Activated T-cell treated with anti-CD3 and anti-CD28 coated beads for 1 hour (primary cell): ENCODE results near the gene ACTR1A.

ENCODE experiments used
- DNase-seq: peaks from one replicate; pipeline ENCODE4 v3.0.0-alpha.2; 2020; ENCODE audit warnings: low read depth

ACTR1A gene

DNA sequence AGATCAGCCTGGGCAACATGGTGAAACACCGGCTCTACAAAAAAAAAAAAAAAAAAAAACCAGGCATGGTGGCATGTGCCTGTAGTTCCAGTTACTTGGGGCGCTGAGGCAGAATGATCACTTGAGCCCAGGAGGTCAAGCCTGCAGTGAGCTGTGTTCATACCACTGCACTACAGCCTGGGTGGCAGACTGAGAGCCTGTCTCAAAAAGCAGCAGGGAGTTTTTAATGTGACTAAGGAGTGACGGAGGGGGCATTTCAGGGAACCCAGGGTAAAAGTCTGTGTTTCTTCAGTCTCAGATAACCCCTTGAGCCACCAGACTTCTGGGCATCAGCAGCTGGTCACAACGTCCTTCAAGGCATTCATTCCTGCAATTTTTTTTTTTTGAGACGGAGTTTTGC lies 49.0 kb downstream of the ACTR1A start:
- DNase-seq, result no peak

- DNase-seq, result peak; percentile 11
These were observed 49.7 kb downstream of the ACTR1A start for GRCh38 chr10:102452672-102453340.

- no peak for DNase-seq
These were observed 51.2 kb downstream of the ACTR1A start, which contains the start of gene C10orf95 for GRCh38 chr10:102451105-102451969. Gene C10orf95 (minus strand): TSS chr10:102451543. CDS start chr10:102451093, 450 bp downstream.

DNA sequence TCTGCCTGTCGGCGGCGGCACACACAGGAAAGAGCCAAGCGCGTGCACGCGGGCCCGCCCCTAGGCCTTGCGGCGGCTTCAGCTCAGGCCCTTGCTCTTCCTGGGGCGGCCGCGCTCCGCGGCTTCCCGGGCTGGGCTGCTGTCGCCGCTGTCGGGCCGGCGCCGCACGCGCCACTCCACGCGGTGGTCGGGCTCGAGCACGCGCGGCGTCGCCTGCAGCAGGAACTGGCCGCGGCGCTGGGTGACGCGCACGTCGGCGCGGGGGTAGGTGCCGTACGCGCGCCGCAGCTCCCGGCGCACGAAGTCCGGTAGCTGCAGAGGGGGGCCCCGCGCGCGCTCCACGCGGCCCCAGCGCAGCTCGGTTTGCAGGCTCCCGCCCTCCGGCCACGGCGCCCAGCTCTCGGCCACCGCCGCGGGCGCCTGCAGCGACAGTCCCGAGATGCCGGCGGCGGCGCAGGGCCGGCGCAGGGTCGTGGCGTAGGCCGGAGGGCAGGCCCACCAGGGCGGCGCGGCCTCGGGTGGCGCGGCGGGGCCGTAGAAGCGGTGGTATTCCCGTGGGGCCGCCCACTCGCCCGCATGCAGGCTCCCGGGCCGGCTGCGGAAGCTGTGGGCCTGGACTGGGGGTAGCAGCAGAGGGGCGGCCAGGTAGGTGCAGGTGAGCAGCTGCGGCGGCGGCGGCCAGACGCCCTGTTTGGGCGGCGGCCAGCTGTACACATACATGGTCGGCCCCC lies 52.0 kb downstream of the ACTR1A start:
- peak; percentile 77 for DNase-seq

DNA sequence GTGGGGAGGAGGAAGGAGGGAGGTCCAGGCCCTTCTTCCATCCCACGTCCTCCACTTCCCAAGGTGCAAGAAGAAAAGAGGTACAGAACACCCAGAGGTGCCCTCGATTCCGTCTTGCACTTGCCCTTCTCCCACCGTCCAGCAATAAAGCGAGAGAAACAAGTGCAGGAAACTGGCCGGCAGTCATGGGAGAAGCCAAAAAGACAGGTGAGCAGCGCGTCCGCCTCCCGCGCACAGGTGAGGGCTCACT lies 52.5 kb downstream of the ACTR1A start:
- no peak for DNase-seq

DNA sequence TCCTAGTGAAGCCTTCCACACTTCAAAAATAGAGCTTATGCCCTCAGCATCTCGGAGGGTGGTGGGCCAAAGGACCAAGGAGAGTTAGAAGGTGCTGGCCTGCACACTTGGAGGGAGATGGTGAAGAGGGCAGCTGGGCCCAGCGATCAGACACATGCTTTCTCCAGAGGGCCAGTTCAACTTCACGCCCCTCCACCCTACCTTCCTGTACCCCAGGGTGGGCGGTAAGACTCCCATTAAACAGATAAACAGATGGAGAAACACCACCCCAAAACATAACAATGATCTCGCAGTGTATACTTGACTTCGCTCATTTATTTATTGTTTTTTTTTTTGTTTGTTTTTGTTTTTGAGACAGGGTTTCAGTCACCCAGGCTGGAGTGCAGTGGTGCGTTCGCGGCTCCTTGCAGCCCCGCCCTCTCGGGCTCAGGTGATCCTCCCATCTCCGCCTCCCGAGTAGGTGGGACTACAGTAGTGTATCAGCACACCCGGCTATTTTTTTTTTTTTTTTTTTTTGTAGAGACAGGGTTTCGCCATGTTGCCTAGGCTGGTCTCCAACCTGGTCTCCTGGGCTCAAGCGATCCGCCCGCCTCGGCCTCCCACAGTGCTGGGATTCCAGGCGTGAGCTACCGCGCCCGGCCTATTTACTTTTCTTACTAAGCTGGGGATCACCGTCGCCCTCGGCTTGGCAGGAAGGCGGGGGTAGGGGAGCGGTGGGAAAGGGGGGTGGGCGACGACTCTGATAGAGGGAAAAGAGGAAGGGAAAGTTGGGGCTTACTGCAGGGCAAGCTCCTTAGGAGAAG lies 53.0 kb downstream of the ACTR1A start:
- DNase-seq, result peak; percentile 76

- no peak for DNase-seq
These were observed 57.7 kb downstream of the ACTR1A start for GRCh38 chr10:102444851-102445250.

DNA sequence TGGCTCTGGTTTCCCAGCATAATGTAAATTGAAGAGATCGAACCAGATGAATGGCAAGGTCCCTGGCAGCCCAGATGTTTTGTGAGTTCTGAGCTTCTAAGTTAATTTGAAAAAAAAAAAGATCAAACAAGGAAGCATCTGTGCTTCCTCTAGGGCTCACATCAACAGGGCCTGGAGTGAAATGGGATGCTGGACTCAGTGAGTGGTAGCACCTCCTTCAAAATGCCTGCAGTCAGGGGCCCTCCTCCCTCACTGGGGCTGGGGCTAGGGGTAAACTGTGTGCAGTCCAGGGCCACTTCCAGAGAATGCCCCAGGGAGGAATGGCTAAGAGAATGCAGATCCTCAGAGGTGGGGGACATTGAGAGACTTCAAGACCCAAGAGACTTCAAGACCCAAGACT lies 64.1 kb downstream of the ACTR1A start:
- DNase-seq, result no peak

DNA sequence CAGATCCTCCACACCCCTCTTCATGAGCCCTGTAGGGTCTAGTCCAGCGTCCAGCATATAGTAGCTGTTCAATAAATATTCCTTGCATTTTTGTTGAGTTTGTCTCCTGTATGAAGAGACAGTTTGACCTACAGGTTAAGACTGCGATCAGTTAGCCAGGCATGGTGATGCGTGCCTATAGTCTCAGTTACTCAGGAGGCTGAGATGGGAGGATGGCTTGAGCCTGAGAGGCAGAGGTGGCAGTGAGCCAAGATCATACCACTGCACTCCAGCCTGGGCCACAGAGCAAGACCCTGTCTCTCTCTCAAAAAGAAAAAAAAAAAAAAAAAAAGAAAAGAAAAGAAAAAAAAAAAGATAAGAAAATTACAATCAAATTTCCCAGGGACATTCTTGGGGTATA lies 65.0 kb downstream of the ACTR1A start:
- no peak for DNase-seq

GRCh38 chr10:102436312-102436711 lies 66.2 kb downstream of the ACTR1A start:
- DNase-seq, result no peak

GRCh38 chr10:102435529-102436233 lies 66.8 kb downstream of the ACTR1A start:
- no peak for DNase-seq

DNA sequence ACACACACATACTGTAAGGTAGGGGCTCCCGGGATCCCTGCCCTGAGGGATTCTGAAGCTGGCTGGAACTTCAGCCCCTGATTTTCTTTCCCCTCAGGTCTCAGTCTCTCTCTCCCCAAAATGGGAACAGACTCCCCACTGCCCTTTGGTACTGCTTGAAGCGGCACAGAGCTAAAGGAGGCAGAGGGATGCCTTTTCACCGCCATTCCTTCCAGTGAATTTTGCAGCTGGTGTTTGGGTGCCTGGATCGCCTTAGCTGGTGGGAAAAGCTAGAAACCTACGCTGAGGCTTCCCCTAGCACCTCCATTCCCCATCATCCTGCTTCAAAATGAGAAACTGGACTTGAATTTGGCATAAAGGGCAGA lies 67.4 kb downstream of the ACTR1A start:
- DNase-seq, result no peak

GRCh38 chr10:102434394-102435132 lies 67.9 kb downstream of the ACTR1A start:
- DNase-seq, result no peak

DNA sequence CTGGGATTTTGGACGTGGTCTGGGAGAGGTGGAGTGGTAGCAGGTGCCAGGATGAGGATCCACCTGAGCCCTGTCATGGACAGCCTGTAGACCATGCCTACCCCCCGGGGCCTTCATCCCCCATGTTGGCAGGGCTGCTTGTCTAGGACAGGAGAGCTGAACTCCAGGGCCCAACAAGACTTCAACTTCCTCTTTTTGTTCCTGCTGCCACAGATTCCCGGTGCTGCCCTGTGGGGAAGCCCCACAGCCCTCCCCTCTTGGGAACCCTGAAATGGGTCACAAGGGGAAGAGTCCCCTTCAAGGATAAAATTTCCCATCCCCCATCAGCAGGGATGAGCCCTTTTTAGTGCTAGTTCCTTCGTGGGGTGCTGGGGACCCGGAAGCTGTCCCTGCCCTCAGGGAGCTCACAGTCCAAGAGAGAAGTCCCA lies 68.9 kb downstream of the ACTR1A start:
- DNase-seq, result no peak

- peak; percentile 95 for DNase-seq
These were observed 70.2 kb downstream of the ACTR1A start, which contains the start of gene CUEDC2 for GRCh38 chr10:102432162-102432950. Gene CUEDC2 (minus strand): TSS chr10:102432574. CDS start chr10:102425188, 7,386 bp downstream.

GRCh38 chr10:102431452-102432124 lies 70.9 kb downstream of the ACTR1A start:
- no peak for DNase-seq

- DNase-seq, result no peak
These were observed 73.0 kb downstream of the ACTR1A start for GRCh38 chr10:102429468-102429867.
